Stomach (tissue), 4 donors: ENCODE results near the gene TTC27.

Source experiments
- CTCF ChIP-seq, 7 experiments: fragments of 450-650 bp in 4 of 7; fragments of 200-600 bp in 3 of 7; sonication (generic) in 3 of 7; IDR thresholded peaks; one replicate each; pipeline ENCODE4 v1.5.1; 2016 to 2019; ENCODE audit warnings: antibody characterized with exemption in 7 of 7, control low read depth in 2 of 7, mild to moderate bottlenecking in 1 of 7
- EP300 ChIP-seq: sonication (generic); formaldehyde crosslinking; IDR thresholded peaks from one replicate; pipeline ENCODE4 v1.6.1; 2017; ENCODE audit warnings: antibody characterized with exemption
- POLR2A ChIP-seq, 4 donors: fragments of 450-650 bp; IDR thresholded peaks; one replicate each; pipeline ENCODE4 v1.6.1; 2016; ENCODE audit warnings: antibody characterized with exemption in 4 of 4, control low read depth in 2 of 4, mild to moderate bottlenecking in 1 of 4, moderate library complexity in 1 of 4
- POLR2AphosphoS5 ChIP-seq, 3 donors: sonication (generic); formaldehyde crosslinking; IDR thresholded peaks; one replicate each; pipeline ENCODE4 v1.6.1; 2016; ENCODE audit warnings: antibody characterized with exemption in 3 of 3

GRCh38 chr2:32787207-32787606, 159.4 kb downstream of the TTC27 start:
- TF ChIP-seq POLR2A (IDR thresholded peaks at IDR 0.05) (no peak), CTCF (IDR thresholded peaks at IDR 0.05) (no peak), EP300 (no peak), POLR2AphosphoS5 (IDR thresholded peaks at IDR 0.05) (no peak)
